Activated CD8-positive, alpha-beta T cell treated with anti-CD3 and anti-CD28 coated beads for 36 hours (primary cell): ENCODE results near the gene CDH15. TPM values are rescaled to one million over a fixed set of nuclear protein-coding genes. Genes with fewer than 3 reads are reported as not detected.
A peak's percentile ranks its signal among the peaks of the same experiment; 100 is the strongest.

Source experiments
- ATAC-seq: fragments of 200-7000 bp; cut with Tn5 transposase; one replicate; pipeline ENCODE4 v1.10.0; 2021; ENCODE audit warnings: mild to moderate bottlenecking, moderate library complexity
- CTCF ChIA-PET: fragments of 350-600 bp; sonication (Branson Sonifier 250); formaldehyde crosslinking; loops from one replicate; lab custom pipeline; 2021; ENCODE audit warnings: antibody characterized with exemption; lab: Charles Lee
- POLR2A ChIA-PET: fragments of 350-600 bp; sonication (Branson Sonifier 250); formaldehyde crosslinking; loops from one replicate; lab custom pipeline; 2021; ENCODE audit warnings: antibody characterized with exemption; lab: Charles Lee
- DNase-seq: peaks from one replicate; pipeline ENCODE4 v3.0.0-alpha.2; 2020
- H3K27ac Mint-ChIP-seq: one replicate; pipeline ENCODE4 v1.8.0; 2021; ENCODE audit warnings: mild to moderate bottlenecking, mixed read lengths
- H3K27me3 Mint-ChIP-seq: one replicate; pipeline ENCODE4 v1.8.0; 2021; ENCODE audit warnings: mixed read lengths
- H3K36me3 Mint-ChIP-seq: one replicate; pipeline ENCODE4 v1.8.0; 2021; ENCODE audit warnings: low read depth, mixed read lengths
- H3K4me1 Mint-ChIP-seq: one replicate; pipeline ENCODE4 v1.8.0; 2021; ENCODE audit warnings: low read depth, mixed read lengths
- H3K4me3 Mint-ChIP-seq: one replicate; pipeline ENCODE4 v1.8.0; 2021; ENCODE audit warnings: mild to moderate bottlenecking, moderate library complexity, mixed read lengths
- H3K9me3 Mint-ChIP-seq: one replicate; pipeline ENCODE4 v1.8.0; 2021; ENCODE audit warnings: mixed read lengths
- CTCF ChIP-seq: fragments of 200-600 bp; IDR thresholded peaks from one replicate; pipeline ENCODE4 v1.8.0; 2022; ENCODE audit warnings: antibody characterized with exemption, mild to moderate bottlenecking
- intact Hi-C: fragments of 100-400 bp; cut with micrococcal nuclease; formaldehyde crosslinking; loops from one replicate; pipeline ENCODE4 v1.10.0; 2022
- total RNA-seq, 2 experiments: library from RNA; stranded (reverse); gene quantifications; one replicate each; pipeline ENCODE4 v1.2.3, GENCODE V29; 2021

The CDH15 gene
- total RNA-seq, 2 experiments from 2014 or later = not detected

GRCh38 chr16:89217388-89218191 lies 46.0 kb downstream of the CDH15 start, which contains the start of gene ZNF778:
Gene ZNF778 (plus strand): TSS chr16:89217703. CDS start chr16:89221128, 3,425 bp downstream.
- ChIA-PET CTCF (interaction anchor here (0.8 to 1.5 kb wide), 8 partner anchors 9 to 480 kb away, joined by 3 to 5 read pairs (median 4); partner anchors contain the start of gene CDH15), POLR2A (interaction anchor here (0.9 to 1.6 kb wide), 5 partner anchors 9 to 437 kb away, joined by 3 to 9 read pairs (median 4); no protein-coding TSS in a partner anchor)
- H3K27ac Mint-ChIP-seq = peak within 1 kb of the TSS; percentile 84
- DNase-seq (peak; percentile 85), ATAC-seq (peak; percentile 70)
- peaks cover 7% of the 10 kb centered on the region for H3K36me3 Mint-ChIP-seq
- H3K4me1 Mint-ChIP-seq = peaks cover 22% of the 10 kb centered on the region
- H3K4me3 Mint-ChIP-seq = peak within 1 kb of the TSS; percentile 75
- H3K9me3 Mint-ChIP-seq = no peaks in the 10 kb centered on the region
- TF ChIP-seq CTCF = no peak
- intact Hi-C loops = loop anchor here (10.0 kb wide), 1 partner anchor 273 kb away; no protein-coding TSS in a partner anchor
- H3K27me3 Mint-ChIP-seq = no peaks in the 10 kb centered on the region

- H3K4me1 Mint-ChIP-seq = peaks cover 22% of the 10 kb centered on the region
- TF ChIP-seq CTCF = no peak
- intact Hi-C loops = loop anchor here (10.0 kb wide), 1 partner anchor 275 kb away; no protein-coding TSS in a partner anchor
- POLR2A ChIA-PET = no interaction called here
- ATAC-seq = no peak
- CTCF ChIA-PET = interaction anchor here (0.8 kb wide), 1 partner anchor 20 kb away, joined by 3 read pairs; no protein-coding TSS in a partner anchor
- H3K9me3 Mint-ChIP-seq = no peaks in the 10 kb centered on the region
- peak overlapping the region; percentile 75 for H3K4me3 Mint-ChIP-seq
- no peak for DNase-seq
- no peaks in the 10 kb centered on the region for H3K27me3 Mint-ChIP-seq
- peaks cover 13% of the 10 kb centered on the region for H3K36me3 Mint-ChIP-seq
- no peak overlapping the region for H3K27ac Mint-ChIP-seq
Measured at GRCh38 chr16:89219365-89219764, 47.8 kb downstream of the CDH15 start.

GRCh38 chr16:89221604-89222003 lies 50.1 kb downstream of the CDH15 start:
- ChIA-PET POLR2A (interaction anchor here (1.1 kb wide), 1 partner anchor 19 kb away, joined by 3 read pairs; no protein-coding TSS in a partner anchor), CTCF (no interaction called here)
- Mint-ChIP-seq H3K4me3 (no peak overlapping the region), H3K27ac (no peak overlapping the region), H3K27me3 (no peaks in the 10 kb centered on the region), H3K36me3 (peaks cover 34% of the 10 kb centered on the region), H3K4me1 (peaks cover 10% of the 10 kb centered on the region), H3K9me3 (peaks cover 3% of the 10 kb centered on the region)
- intact Hi-C loops = no loop called here
- DNase-seq (no peak), ATAC-seq (no peak)
- no peak for TF ChIP-seq CTCF

DNA sequence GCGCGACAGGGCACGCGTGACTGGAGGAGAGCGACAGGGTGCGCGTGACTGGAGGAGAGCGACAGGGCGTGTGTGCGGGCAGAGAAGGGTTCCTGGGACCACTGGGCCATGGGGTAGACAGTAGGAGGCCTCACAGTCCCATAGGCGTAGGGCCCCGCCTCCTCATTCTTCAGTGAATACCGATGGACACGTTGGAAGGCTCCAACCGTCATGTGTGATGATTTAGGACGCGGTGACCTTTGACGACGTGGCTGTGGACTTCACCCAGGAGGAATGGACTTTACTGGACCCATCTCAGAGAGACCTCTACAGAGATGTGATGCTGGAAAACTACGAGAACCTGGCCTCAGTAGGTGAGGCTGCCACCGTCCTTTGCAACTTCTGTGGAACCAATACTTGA lies 51.4 kb downstream of the CDH15 start:
- TF ChIP-seq CTCF = no peak
- ChIA-PET POLR2A (no interaction called here), CTCF (no interaction called here)
- peaks cover 7% of the 10 kb centered on the region for H3K4me1 Mint-ChIP-seq
- no peak for ATAC-seq
- intact Hi-C loops = no loop called here
- H3K27ac Mint-ChIP-seq = no peak overlapping the region
- peaks cover 47% of the 10 kb centered on the region for H3K36me3 Mint-ChIP-seq
- DNase-seq = no peak
- no peaks in the 10 kb centered on the region for H3K27me3 Mint-ChIP-seq
- peaks cover 14% of the 10 kb centered on the region for H3K9me3 Mint-ChIP-seq
- H3K4me3 Mint-ChIP-seq = no peak overlapping the region

DNA sequence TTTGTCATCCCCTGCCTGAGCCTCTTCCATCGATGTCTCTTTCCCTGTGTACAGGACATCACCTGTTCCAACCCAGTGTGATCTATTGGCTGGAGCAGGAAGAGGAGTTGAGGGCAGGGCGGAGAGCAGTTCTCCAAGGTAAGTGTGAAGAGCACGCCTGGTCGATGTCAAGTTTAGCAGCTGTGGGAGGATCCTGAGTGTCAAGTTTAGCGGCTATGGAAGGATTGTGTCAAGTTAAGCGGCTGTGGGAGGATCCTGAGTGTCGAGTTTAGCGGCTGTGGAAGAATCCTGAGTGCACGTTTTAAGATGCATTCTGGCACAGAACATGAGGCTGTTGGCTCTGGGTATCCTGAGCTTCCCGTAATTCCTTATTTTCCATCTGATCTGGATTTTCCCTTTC lies 53.1 kb downstream of the CDH15 start:
- Mint-ChIP-seq H3K27ac (no peak overlapping the region), H3K9me3 (peaks cover 22% of the 10 kb centered on the region), H3K4me1 (no peaks in the 10 kb centered on the region), H3K36me3 (peaks cover 58% of the 10 kb centered on the region), H3K4me3 (no peak overlapping the region), H3K27me3 (no peaks in the 10 kb centered on the region)
- DNase-seq (no peak), ATAC-seq (no peak)
- TF ChIP-seq CTCF = no peak
- ChIA-PET POLR2A (interaction anchor here (0.6 kb wide), 1 partner anchor 11 kb away, joined by 4 read pairs; no protein-coding TSS in a partner anchor), CTCF (interaction anchor here (0.9 kb wide), 1 partner anchor 16 kb away, joined by 4 read pairs; no protein-coding TSS in a partner anchor)
- intact Hi-C loops = no loop called here
